H9 (cell line): ENCODE measurements around the gene SETDB1. TPM values are rescaled to one million over a fixed set of nuclear protein-coding genes. Genes with fewer than 3 reads are reported as not detected.

Experiments used
- DNase-seq: peaks from one replicate; pipeline ENCODE4 v3.0.0-alpha.2; 2017
- H2AFZ ChIP-seq: one replicate; pipeline ENCODE4 v1.6.1; 2013; ENCODE audit warnings: mild to moderate bottlenecking, low read length, control low read depth, moderate library complexity
- H2AK5ac ChIP-seq: 2 replicates; pipeline ENCODE4 v1.6.1; 2013; ENCODE audit warnings: low read length, control low read depth, mixed read lengths; ENCODE audit not compliant: insufficient read length
- H2BK120ac ChIP-seq: one replicate; pipeline ENCODE4 v1.6.1; 2013; ENCODE audit warnings: low read depth, mild to moderate bottlenecking, low read length, control low read depth, inconsistent platforms; ENCODE audit not compliant: poor library complexity, severe bottlenecking
- H2BK12ac ChIP-seq: 2 replicates; pipeline ENCODE4 v1.6.1; 2013; ENCODE audit warnings: low read length, control low read depth, mixed read lengths, low read depth; ENCODE audit not compliant: insufficient read length
- H2BK15ac ChIP-seq: 2 replicates; pipeline ENCODE4 v1.6.1; 2013; ENCODE audit warnings: low read depth, low read length, control low read depth
- H2BK20ac ChIP-seq: one replicate; pipeline ENCODE4 v1.6.1; 2013; ENCODE audit warnings: low read depth, mild to moderate bottlenecking, low read length, control low read depth, inconsistent platforms; ENCODE audit not compliant: poor library complexity, severe bottlenecking
- H2BK5ac ChIP-seq: 2 replicates; pipeline ENCODE4 v1.6.1; 2013; ENCODE audit warnings: low read length, control low read depth, mixed read lengths; ENCODE audit not compliant: insufficient read length
- H3K14ac ChIP-seq: 2 replicates; pipeline ENCODE4 v1.6.1; 2013; ENCODE audit warnings: low read length, control low read depth; ENCODE audit not compliant: insufficient read depth
- H3K18ac ChIP-seq: 2 replicates; pipeline ENCODE4 v1.6.1; 2013; ENCODE audit warnings: low read depth, mild to moderate bottlenecking, mixed read lengths, low read length, control low read depth; ENCODE audit not compliant: insufficient read length
- H3K23ac ChIP-seq: 2 replicates; pipeline ENCODE4 v1.6.1; 2013; ENCODE audit warnings: low read length, control low read depth, mixed read lengths, low read depth; ENCODE audit not compliant: insufficient read length
- H3K23me2 ChIP-seq: 2 replicates; pipeline ENCODE4 v1.6.1; 2013; ENCODE audit warnings: low read depth, mild to moderate bottlenecking, mixed read lengths, low read length, control low read depth; ENCODE audit not compliant: insufficient read length, poor library complexity, severe bottlenecking
- H3K27ac ChIP-seq: 2 replicates; pipeline ENCODE4 v1.5.1; 2013; ENCODE audit warnings: low read length, control low read depth, mixed read lengths, low read depth; ENCODE audit not compliant: insufficient read length
- H3K27me3 ChIP-seq: 2 replicates; pipeline ENCODE4 v1.6.1; 2013; ENCODE audit warnings: low read length, control low read depth, inconsistent platforms; ENCODE audit not compliant: insufficient read depth
- H3K4ac ChIP-seq: 2 replicates; pipeline ENCODE4 v1.6.1; 2013; ENCODE audit warnings: low read depth, mild to moderate bottlenecking, control low read depth, inconsistent platforms, low read length, moderate library complexity
- H3K4me1 ChIP-seq: 2 replicates; pipeline ENCODE4 v1.6.1; 2013; ENCODE audit warnings: low read length, control low read depth, inconsistent platforms; ENCODE audit not compliant: insufficient read depth
- H3K4me2 ChIP-seq: 2 replicates; pipeline ENCODE4 v1.6.1; 2013; ENCODE audit warnings: low read length, control low read depth, mixed read lengths; ENCODE audit not compliant: insufficient read length, insufficient read depth
- H3K56ac ChIP-seq: 2 replicates; pipeline ENCODE4 v1.6.1; 2013; ENCODE audit warnings: low read depth, mild to moderate bottlenecking, mixed read lengths, low read length, control low read depth; ENCODE audit not compliant: insufficient read length
- H3K79me1 ChIP-seq: 2 replicates; pipeline ENCODE4 v1.6.1; 2013; ENCODE audit warnings: low read depth, mild to moderate bottlenecking, moderate library complexity, low read length, control low read depth, inconsistent platforms; ENCODE audit not compliant: insufficient read depth, poor library complexity, severe bottlenecking
- H3K79me2 ChIP-seq: 2 replicates; pipeline ENCODE4 v1.6.1; 2013; ENCODE audit warnings: low read length, control low read depth, inconsistent platforms; ENCODE audit not compliant: insufficient read depth
- H3K9ac ChIP-seq: 2 replicates; pipeline ENCODE4 v1.6.1; 2013; ENCODE audit warnings: low read length, control low read depth, mixed read lengths; ENCODE audit not compliant: insufficient read length; ENCODE audit errors: extremely low read depth
- H3K9me3 ChIP-seq: one replicate; pipeline ENCODE4 v1.6.1; 2013; ENCODE audit warnings: low read depth, low read length, inconsistent platforms; ENCODE audit not compliant: control insufficient read depth
- H3T11ph ChIP-seq: one replicate; pipeline ENCODE4 v1.6.1; 2013; ENCODE audit warnings: mild to moderate bottlenecking, low read length, control low read depth, inconsistent platforms
- H4K20me1 ChIP-seq: one replicate; pipeline ENCODE4 v1.6.1; 2013; ENCODE audit not compliant: control insufficient read depth, insufficient read length, insufficient read depth
- H4K5ac ChIP-seq: 2 replicates; pipeline ENCODE4 v1.6.1; 2013; ENCODE audit warnings: low read depth, mild to moderate bottlenecking, mixed read lengths, low read length, control low read depth; ENCODE audit not compliant: insufficient read length
- H4K8ac ChIP-seq: replicated peaks from 2 replicates; pipeline ENCODE4 v1.6.1; 2013; ENCODE audit warnings: low read length, control low read depth, mixed read lengths, low read depth; ENCODE audit not compliant: insufficient read length
- H4K91ac ChIP-seq: 2 replicates; pipeline ENCODE4 v1.6.1; 2013; ENCODE audit warnings: low read depth, mild to moderate bottlenecking, moderate library complexity, mixed read lengths, low read length, control low read depth; ENCODE audit not compliant: insufficient read length
- H3K27ac Mint-ChIP-seq, 3 experiments: 2 replicates in 2 of 3; 3 replicates in 1 of 3; pipeline ENCODE4 v1.8.0; 2020 to 2021; ENCODE audit warnings: mixed read lengths in 3 of 3, mild to moderate bottlenecking in 1 of 3, moderate library complexity in 1 of 3
- H3K27me3 Mint-ChIP-seq: 2 replicates; pipeline ENCODE4 v1.8.0; 2021; ENCODE audit warnings: low read depth, mild to moderate bottlenecking, moderate library complexity, mixed read lengths
- H3K36me3 Mint-ChIP-seq, 3 experiments: 2 replicates in 2 of 3; 3 replicates in 1 of 3; pipeline ENCODE4 v1.8.0; 2020 to 2021; ENCODE audit warnings: low read depth in 3 of 3, mixed read lengths in 3 of 3; ENCODE audit not compliant: insufficient read depth in 1 of 3
- H3K4me1 Mint-ChIP-seq, 2 experiments: 2 replicates each; pipeline ENCODE4 v1.8.0; 2020; ENCODE audit warnings: mixed read lengths in 2 of 2
- H3K4me3 Mint-ChIP-seq, 2 experiments: 2 replicates in 1 of 2; 3 replicates in 1 of 2; pipeline ENCODE4 v1.8.0; 2020 to 2021; ENCODE audit warnings: mild to moderate bottlenecking in 2 of 2, mixed read lengths in 2 of 2, moderate library complexity in 1 of 2
- H3K9me3 Mint-ChIP-seq, 2 experiments: 2 replicates in 1 of 2; 3 replicates in 1 of 2; pipeline ENCODE4 v1.8.0; 2020; ENCODE audit warnings: mild to moderate bottlenecking in 2 of 2, mixed read lengths in 2 of 2, moderate library complexity in 1 of 2
- WGBS: extraction: QIAGEN DNeasy Blood & Tissue Kit; methylation state at CpG from one replicate; pipeline ENCODE4 v1.1.7; 2013; ENCODE audit warnings: missing lambda C conversion rate, low lambda C conversion rate, mixed read lengths; ENCODE audit not compliant: insufficient read length; ENCODE audit errors: extremely low coverage; 5-methylcytosine and 5-hydroxymethylcytosine counted together
- total RNA-seq: library from RNA; stranded (reverse); gene quantifications from 2 replicates; pipeline ENCODE4 v1.2.1, GENCODE V29; 2021
- TF ChIP-seq, protein P1 (sequence below): fragments of 200-600 bp; sonication (generic); conservative IDR thresholded peaks from 3 replicates; pipeline ENCODE4 v1.8.0; 2021; ENCODE audit warnings: antibody characterized with exemption, mild to moderate bottlenecking

SETDB1 gene
- total RNA-seq, 1 experiment from 2014 or later = 62.1 TPM

DNA sequence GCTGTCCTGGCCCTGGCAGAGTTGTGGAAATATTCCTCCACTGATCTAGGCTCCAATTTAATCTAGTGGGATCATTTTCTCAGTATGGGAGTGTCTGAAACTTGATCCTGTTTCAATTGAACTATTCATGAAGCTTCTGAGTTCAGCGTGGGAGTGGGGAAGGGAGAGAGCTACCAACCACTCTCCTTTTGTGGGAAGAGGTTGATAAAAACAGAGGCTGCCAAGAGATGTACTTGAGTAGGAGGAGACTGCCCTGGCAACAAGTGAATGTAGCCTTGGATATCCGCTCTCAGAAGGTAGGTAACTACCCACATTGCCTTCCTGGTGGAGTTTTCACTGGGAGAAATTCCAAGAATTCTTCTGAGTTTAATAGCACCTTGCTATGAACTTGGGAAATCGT lies 39.1 kb upstream of the SETDB1 start, which contains the start of gene CTXND2:
TSS of gene CTXND2 (plus strand) at position 119 of the 400 bp plus-strand sequence. CDS start 25,179 bp downstream, outside the sequence.
- Histone ChIP-seq H4K20me1 (no peaks in the 10 kb centered on the region), H4K91ac (no peak within 1 kb of the TSS), H3K4ac (no peak within 1 kb of the TSS), H3K9me3 (no peaks in the 10 kb centered on the region), H3K79me2 (no peaks in the 10 kb centered on the region), H3K27ac (no peak within 1 kb of the TSS), H2BK15ac (no peak within 1 kb of the TSS), H2BK120ac (no peak within 1 kb of the TSS), H3K18ac (no peak within 1 kb of the TSS), H3K14ac (no peak within 1 kb of the TSS), H4K8ac (no peak within 1 kb of the TSS), H3K4me1 (no peaks in the 10 kb centered on the region), H3K23ac (no peak within 1 kb of the TSS), H3K23me2 (no peaks in the 10 kb centered on the region), H3K9ac (no peak within 1 kb of the TSS), H4K5ac (no peak within 1 kb of the TSS), H3K79me1 (no peaks in the 10 kb centered on the region), H3K4me2 (no peak within 1 kb of the TSS), H3T11ph (no peak within 1 kb of the TSS), H2AFZ (no peak within 1 kb of the TSS), H3K56ac (no peak within 1 kb of the TSS), H2BK20ac (no peak within 1 kb of the TSS), H2BK12ac (no peak within 1 kb of the TSS), H2AK5ac (no peak within 1 kb of the TSS), H3K27me3 (no peaks in the 10 kb centered on the region), H2BK5ac (no peak within 1 kb of the TSS)
- no peak for DNase-seq
- no peak within 1 kb of the TSS for H3K27ac Mint-ChIP-seq
- no peak within 1 kb of the TSS for H3K4me3 Mint-ChIP-seq
- no peaks in the 10 kb centered on the region; the same call in 1 of the 2 replicates for H3K27me3 Mint-ChIP-seq
- no peaks in the 10 kb centered on the region for H3K36me3 Mint-ChIP-seq
- TF ChIP-seq, protein P1, sequence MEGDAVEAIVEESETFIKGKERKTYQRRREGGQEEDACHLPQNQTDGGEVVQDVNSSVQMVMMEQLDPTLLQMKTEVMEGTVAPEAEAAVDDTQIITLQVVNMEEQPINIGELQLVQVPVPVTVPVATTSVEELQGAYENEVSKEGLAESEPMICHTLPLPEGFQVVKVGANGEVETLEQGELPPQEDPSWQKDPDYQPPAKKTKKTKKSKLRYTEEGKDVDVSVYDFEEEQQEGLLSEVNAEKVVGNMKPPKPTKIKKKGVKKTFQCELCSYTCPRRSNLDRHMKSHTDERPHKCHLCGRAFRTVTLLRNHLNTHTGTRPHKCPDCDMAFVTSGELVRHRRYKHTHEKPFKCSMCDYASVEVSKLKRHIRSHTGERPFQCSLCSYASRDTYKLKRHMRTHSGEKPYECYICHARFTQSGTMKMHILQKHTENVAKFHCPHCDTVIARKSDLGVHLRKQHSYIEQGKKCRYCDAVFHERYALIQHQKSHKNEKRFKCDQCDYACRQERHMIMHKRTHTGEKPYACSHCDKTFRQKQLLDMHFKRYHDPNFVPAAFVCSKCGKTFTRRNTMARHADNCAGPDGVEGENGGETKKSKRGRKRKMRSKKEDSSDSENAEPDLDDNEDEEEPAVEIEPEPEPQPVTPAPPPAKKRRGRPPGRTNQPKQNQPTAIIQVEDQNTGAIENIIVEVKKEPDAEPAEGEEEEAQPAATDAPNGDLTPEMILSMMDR = no peak
- no peaks in the 10 kb centered on the region for H3K9me3 Mint-ChIP-seq
- WGBS = no CpG with 5 or more reads among the region's 3 CpGs
- H3K4me1 Mint-ChIP-seq = peaks cover 3 to 4% of the 10 kb centered on the region in 2 experiments
